CD4-positive, alpha-beta T cell treated with Interleukin-4 for 4 hours (primary cell): ENCODE results near the gene MYO1C.

Source experiments
- DNase-seq: peaks from one replicate; pipeline ENCODE4 v3.0.0-alpha.2; 2020

The MYO1C gene

DNA sequence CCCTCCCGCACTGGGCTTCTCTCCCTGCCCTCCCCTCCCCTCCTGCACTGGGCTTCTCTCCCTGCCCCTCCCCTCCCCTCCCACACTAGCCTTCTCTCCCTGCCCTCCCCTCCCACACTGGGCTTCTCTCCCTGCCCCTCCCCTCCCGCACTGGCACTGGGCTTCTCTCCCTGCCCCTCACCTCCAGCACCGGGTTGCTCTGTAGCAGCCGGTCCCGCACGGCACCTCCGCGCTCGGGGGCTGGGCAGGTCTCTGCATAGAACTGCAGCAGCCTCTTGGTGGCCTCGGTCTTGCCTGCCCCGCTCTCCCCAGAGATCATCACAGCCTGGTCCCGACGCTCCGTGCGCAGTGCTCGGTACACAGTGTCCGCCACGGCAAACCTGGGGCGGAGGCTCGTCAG is 9.8 kb downstream of the MYO1C start:
- DNase-seq = no peak

GRCh38 chr17:1481736-1482135 is 10.8 kb downstream of the MYO1C start:
- DNase-seq = no peak

GRCh38 chr17:1480747-1481465 is 11.6 kb downstream of the MYO1C start:
- DNase-seq = no peak

DNA sequence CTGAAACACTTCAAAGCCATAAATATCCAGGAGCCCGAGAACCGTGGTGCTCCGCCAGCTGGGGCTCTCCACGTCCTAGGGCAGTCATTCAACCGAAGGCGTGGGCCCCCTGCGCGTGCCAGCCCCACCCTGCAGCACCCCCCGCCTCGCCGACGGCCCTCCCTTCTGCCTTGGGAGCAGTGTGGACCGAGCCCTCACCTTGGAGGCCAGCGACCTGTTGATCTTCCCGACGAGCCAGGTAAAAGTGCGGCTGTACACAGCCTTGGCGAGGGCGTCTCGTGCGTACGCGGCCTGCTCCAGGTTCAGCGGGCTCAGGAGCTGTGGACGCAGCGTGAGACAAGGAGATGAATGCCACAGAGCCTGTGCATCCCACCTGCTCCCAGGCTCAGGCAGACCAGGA is 14.1 kb downstream of the MYO1C start:
- DNase-seq = no peak

DNA sequence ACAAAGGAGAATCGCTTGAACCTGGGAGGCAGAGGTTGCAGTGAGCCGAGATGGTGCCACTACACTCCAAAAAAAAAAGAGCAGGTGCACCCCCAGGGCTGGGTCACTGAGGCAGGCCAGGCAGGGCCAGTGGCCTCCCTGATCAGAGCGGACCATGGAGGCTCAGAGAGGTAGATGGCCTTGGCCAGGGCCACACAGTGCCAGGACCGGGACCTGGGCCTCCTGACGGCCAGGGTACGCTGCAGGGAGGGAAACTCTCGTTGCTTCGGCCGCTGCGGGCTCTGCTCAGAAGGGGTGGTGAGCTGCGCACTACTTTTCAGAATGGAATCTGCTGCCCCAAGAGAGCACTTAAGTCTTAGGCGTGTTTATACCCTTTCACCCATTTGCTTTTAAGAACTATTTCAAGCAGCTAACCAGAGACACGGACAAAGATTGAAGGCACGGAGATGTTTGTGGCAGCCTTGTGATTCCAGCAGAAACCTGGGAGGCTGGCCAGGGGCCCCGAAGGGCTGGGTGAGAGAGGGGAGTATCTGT is 17.1 kb downstream of the MYO1C start:
- DNase-seq = no peak

DNA sequence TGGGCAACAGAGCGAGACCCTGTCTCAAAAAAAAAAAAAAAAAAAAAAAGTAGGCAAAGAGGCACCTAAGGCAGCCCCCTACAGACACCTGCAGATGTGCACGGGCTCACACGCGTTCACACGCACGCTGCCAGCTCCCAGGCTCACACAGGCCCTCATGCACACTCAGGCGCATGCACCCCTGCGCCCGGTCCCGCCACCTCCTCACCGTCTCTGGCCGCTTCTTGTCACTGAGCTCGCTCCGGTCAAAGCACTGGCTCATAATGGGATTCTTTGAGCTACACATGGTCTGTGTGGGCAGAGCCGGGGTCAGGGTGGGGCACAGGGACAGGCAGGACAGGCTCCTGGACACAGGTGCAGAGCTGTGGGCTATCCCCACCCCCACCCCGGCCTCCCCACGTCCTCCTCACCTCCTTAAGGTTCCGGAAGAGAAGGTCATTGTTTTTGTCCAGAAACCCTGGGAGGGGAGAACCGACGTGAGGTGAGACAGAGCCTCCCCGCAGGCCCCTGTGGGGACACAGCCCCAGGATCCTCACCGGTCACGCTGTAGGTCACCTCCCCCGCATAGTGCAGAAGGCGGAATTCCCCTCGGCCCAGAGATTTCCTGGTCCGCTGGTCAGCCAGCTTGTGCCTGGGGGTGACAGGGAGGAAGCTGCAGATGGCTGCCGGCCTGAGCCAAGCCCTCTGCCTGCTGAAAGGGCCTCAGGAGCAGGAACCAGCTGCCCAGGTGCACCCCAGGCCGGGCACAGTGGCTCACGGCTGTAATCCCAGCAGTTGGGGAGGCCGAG is 17.9 kb downstream of the MYO1C start:
- DNase-seq = no peak

- no peak for DNase-seq
These were observed 18.6 kb downstream of the MYO1C start for GRCh38 chr17:1473841-1474240.

DNA sequence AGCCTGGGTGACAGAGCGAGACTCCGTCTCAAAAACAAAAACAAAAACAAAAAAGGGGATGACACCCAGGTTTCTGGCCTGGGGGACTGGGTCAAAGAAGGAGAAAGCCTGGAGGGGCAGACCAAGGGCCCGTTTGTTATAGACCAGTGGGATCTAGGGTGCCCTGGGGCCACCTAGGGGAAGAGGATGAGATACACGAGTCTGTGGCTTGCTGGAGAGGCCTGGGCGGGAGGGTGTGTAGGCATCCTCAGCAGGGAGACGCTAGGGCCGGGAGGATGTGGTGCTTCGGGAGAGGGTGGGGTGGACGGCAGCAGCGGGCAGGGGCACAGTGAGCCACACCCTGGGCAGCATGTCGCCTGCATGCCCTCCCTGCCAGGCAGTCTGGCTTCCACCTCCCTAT is 19.3 kb downstream of the MYO1C start:
- no peak for DNase-seq

- DNase-seq = no peak
These were observed 20.3 kb downstream of the MYO1C start for GRCh38 chr17:1471911-1472821.

DNA sequence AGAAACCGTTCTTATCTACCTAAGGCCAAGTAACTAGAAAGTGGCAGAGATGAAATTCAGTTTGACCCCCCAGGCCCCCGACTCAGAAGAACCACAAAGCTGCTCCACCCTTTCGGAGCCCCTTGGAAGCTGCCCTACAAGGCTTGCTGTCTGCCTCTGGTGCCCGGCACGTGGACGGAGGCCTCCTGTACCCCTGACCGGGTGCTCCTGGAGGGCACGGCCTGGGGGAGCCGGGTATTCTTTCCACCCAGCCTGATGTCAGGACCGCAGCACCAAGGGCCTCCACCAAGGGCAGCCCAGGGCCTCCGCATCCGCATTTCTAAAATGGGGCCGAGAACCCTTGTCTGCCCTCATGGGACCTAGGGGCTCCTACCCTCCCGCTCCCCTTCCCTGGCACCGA is 21.0 kb downstream of the MYO1C start:
- no peak for DNase-seq

GRCh38 chr17:1470755-1471462 is 21.6 kb downstream of the MYO1C start:
- no peak for DNase-seq

GRCh38 chr17:1470071-1470754 is 22.3 kb downstream of the MYO1C start:
- DNase-seq = no peak

- DNase-seq = no peak
These were observed 23.1 kb downstream of the MYO1C start for GRCh38 chr17:1469231-1469852.

- no peak for DNase-seq
These were observed 24.5 kb downstream of the MYO1C start for GRCh38 chr17:1467898-1468492.

- no peak for DNase-seq
These were observed 25.2 kb downstream of the MYO1C start for GRCh38 chr17:1467258-1467657.

DNA sequence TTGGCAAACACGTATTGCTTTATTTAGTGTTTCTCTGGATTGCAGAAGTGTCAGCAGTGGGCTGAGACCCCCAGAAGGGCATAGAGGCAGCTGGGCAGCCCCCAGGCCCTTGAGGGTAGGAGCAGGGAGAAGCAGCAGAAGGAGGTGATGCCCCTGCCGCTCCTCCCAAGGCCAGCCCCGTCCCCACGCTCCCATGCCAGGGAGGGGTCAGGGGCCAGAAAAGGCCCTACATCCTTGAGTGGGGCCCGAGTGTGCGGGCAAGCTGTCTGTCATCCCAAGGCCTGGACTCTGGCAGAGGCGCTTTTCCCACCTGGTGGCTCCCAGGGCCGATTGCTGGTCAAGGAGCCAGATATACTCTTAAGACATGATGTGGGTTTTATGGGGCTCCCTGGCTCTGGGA is 28.3 kb downstream of the MYO1C start:
- DNase-seq = no peak

GRCh38 chr17:1462164-1463112 is 30.0 kb downstream of the MYO1C start:
- no peak for DNase-seq

DNA sequence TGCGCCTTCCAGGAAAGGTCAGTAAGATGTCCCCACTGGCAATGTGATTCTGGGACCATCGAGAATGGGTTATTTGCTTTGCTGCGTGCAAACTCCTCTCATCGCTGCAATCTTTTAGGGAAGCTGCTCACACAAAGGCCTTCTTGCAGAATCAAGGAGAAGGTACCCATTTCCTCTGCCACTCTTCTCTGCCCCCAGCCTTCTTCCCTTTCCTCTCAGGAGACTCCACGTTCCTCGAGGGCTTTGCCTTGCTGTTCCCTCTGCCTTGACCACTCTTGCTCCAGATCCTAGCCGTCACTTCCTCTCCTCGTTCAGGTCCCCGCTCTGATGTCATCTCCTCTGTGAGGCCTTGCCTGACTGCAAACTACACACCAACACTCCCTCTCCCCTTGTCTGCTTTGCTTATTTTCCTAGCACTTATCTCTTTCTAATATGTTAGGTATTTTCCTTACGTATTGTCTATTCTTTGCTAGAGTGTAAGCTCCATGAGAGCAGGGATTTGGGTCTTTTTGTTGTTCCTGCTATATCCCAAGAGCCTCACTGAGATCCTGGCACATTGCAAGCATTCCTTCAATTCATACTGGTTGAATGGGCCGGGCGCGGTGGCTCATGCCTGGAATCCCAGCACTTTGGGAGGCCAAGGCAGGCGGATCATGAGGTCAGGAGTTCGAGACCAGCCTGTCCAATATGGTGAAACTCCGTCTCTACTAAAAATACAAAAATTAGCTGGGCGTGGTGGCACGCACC is 31.1 kb downstream of the MYO1C start:
- DNase-seq = no peak

GRCh38 chr17:1460233-1460632 is 32.3 kb downstream of the MYO1C start:
- DNase-seq = no peak
